Keratinocyte (primary cell): ENCODE results near the gene ROPN1L.

Experiments used
- EZH2 ChIP-seq: IDR thresholded peaks from one replicate; pipeline ENCODE4 v1.6.1; 2012; ENCODE audit warnings: inconsistent platforms, mild to moderate bottlenecking, low read length, moderate library complexity
- TF ChIP-seq, protein P1 (sequence below), 3 experiments: IDR thresholded peaks in 1 of 3; conservative IDR thresholded peaks in 1 of 3; optimal IDR thresholded peaks in 1 of 3; 2 replicates in 2 of 3; 3 replicates in 1 of 3; pipeline versions ENCODE3 to v1.5.1; 2011; ENCODE audit warnings: low read length in 3 of 3, mild to moderate bottlenecking in 3 of 3, moderate library complexity in 2 of 3, control low read depth in 1 of 3, inconsistent platforms in 1 of 3; ENCODE audit not compliant: insufficient read depth in 2 of 3; ENCODE audit errors: extremely low read depth in 1 of 3

- TF ChIP-seq, protein P1, sequence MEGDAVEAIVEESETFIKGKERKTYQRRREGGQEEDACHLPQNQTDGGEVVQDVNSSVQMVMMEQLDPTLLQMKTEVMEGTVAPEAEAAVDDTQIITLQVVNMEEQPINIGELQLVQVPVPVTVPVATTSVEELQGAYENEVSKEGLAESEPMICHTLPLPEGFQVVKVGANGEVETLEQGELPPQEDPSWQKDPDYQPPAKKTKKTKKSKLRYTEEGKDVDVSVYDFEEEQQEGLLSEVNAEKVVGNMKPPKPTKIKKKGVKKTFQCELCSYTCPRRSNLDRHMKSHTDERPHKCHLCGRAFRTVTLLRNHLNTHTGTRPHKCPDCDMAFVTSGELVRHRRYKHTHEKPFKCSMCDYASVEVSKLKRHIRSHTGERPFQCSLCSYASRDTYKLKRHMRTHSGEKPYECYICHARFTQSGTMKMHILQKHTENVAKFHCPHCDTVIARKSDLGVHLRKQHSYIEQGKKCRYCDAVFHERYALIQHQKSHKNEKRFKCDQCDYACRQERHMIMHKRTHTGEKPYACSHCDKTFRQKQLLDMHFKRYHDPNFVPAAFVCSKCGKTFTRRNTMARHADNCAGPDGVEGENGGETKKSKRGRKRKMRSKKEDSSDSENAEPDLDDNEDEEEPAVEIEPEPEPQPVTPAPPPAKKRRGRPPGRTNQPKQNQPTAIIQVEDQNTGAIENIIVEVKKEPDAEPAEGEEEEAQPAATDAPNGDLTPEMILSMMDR (optimal IDR thresholded peaks at IDR 0.05 in 1 of 3, IDR thresholded peaks at IDR 0.05 in 1 of 3, conservative IDR thresholded peaks at IDR 0.05 in 1 of 3; ENCODE audit: extremely low read depth in 1 of 3, insufficient read depth in 2 of 3, low read length in 3 of 3): no peak
- no peak for TF ChIP-seq EZH2
These were observed 20.4 kb downstream of the ROPN1L start for GRCh38 chr5:10461904-10462555.
